Body of pancreas (tissue), 4 donors: Measurements from ENCODE around the gene CUEDC1. TPM values are rescaled to one million over a fixed set of nuclear protein-coding genes. Genes with fewer than 3 reads are reported as not detected.
A peak's percentile ranks its signal among the peaks of the same experiment; 100 is the strongest.

ENCODE experiments used
- ATAC-seq: fragments of 150-250 bp; one replicate; pipeline ENCODE4 v1.9.1; 2016
- DNase-seq, 4 donors: peaks; one replicate each; pipeline ENCODE4 v3.0.0-alpha.2; 2019
- H3K27ac ChIP-seq, 4 donors: fragments of 200-600 bp; sonication (generic); 1 replicate in 3 of 4; 2 replicates in 1 of 4; pipeline versions ENCODE4 v1.5.1 to v1.6.1; 2016 to 2019; ENCODE audit warnings: mild to moderate bottlenecking in 1 of 4, mixed read lengths in 1 of 4, moderate library complexity in 1 of 4
- H3K27me3 ChIP-seq, 2 donors: fragments of 200-600 bp; sonication (generic); one replicate each; pipeline ENCODE4 v1.6.0; 2016; ENCODE audit warnings: mild to moderate bottlenecking in 1 of 2
- H3K36me3 ChIP-seq, 2 donors: fragments of 200-600 bp; sonication (generic); replicated peaks in 1 of 2; 2 replicates each; pipeline ENCODE4 v1.5.1; 2016; ENCODE audit warnings: low read depth in 2 of 2; ENCODE audit not compliant: insufficient read depth in 1 of 2
- H3K4me1 ChIP-seq: fragments of 200-600 bp; sonication (generic); one replicate; pipeline ENCODE4 v1.6.0; 2016
- H3K4me3 ChIP-seq, 2 donors: fragments of 200-600 bp; sonication (generic); 1 replicate in 1 of 2; 2 replicates in 1 of 2; pipeline ENCODE4 v1.5.1; 2016 to 2019
- H3K9me3 ChIP-seq, 3 donors: fragments of 200-600 bp; sonication (generic); 1 replicate in 2 of 3; 2 replicates in 1 of 3; pipeline ENCODE4 v1.5.1; 2016
- CTCF ChIP-seq, 7 experiments: fragments of 450-650 bp in 4 of 7; fragments of 200-600 bp in 3 of 7; sonication (generic) in 3 of 7; IDR thresholded peaks; one replicate each; pipeline ENCODE4 v1.5.1; 2016 to 2019; ENCODE audit warnings: antibody characterized with exemption in 7 of 7
- POLR2A ChIP-seq, 3 donors: fragments of 450-650 bp; IDR thresholded peaks; one replicate each; pipeline ENCODE4 v1.6.1; 2016; ENCODE audit warnings: antibody characterized with exemption in 3 of 3, mild to moderate bottlenecking in 2 of 3
- WGBS, 2 donors: methylation state at CpG; one replicate each; pipeline ENCODE4 v1.1.5; 2017; 5-methylcytosine and 5-hydroxymethylcytosine counted together
- intact Hi-C: fragments of 100-400 bp; cut with DNase I; formaldehyde crosslinking; loops from one replicate; pipeline ENCODE4 v1.15.1; 2023
- total RNA-seq, 2 donors: library from RNA; depleted of rRNA; stranded (reverse); fragments of >200 nt; gene quantifications; one replicate each; pipeline ENCODE4 v1.1.0, GENCODE V29; 2016

CUEDC1 gene
- total RNA-seq, 2 donors from 2014 or later: 35.8 to 48.1 TPM

GRCh38 chr17:57910462-57911420, 44.5 kb downstream of the CUEDC1 start:
- no peak for ATAC-seq
- Histone ChIP-seq H3K4me3 (no peak overlapping the region), H3K27me3 (no peaks in the 10 kb centered on the region), H3K4me1 (peaks cover 47% of the 10 kb centered on the region), H3K27ac (peak overlapping the region in 3 of 4 donors; percentile 79 to 92 (median 84)), H3K9me3 (no peaks in the 10 kb centered on the region), H3K36me3 (no peaks in the 10 kb centered on the region)
- TF ChIP-seq POLR2A (IDR thresholded peaks at IDR 0.05): no peak
- no peak for TF ChIP-seq CTCF (IDR thresholded peaks at IDR 0.05)
- 83 to 86% methylated on average over 11 of the region's 11 CpGs for WGBS, 2 donors
- intact Hi-C loops: no loop called here
- DNase-seq: no peak

GRCh38 chr17:57909551-57909950, 45.7 kb downstream of the CUEDC1 start:
- ATAC-seq: no peak
- intact Hi-C loops: no loop called here

GRCh38 chr17:57908278-57908677, 46.9 kb downstream of the CUEDC1 start:
- Histone ChIP-seq H3K27me3 (no peaks in the 10 kb centered on the region), H3K27ac (no peak overlapping the region), H3K36me3 (no peaks in the 10 kb centered on the region), H3K4me3 (no peak overlapping the region), H3K4me1 (peaks cover 49% of the 10 kb centered on the region), H3K9me3 (no peaks in the 10 kb centered on the region)
- ATAC-seq (no peak), DNase-seq (no peak)
- 73 to 83% methylated on average over 6 of the region's 6 CpGs for WGBS, 2 donors
- intact Hi-C loops: no loop called here
- TF ChIP-seq POLR2A (IDR thresholded peaks at IDR 0.05): no peak
- TF ChIP-seq CTCF (IDR thresholded peaks at IDR 0.05): no peak

More at GRCh38 chr17:57909551-57909950, 45.7 kb downstream of the CUEDC1 start:
- Histone ChIP-seq H3K27me3 (no peaks in the 10 kb centered on the region), H3K36me3 (no peaks in the 10 kb centered on the region), H3K4me1 (peaks cover 48% of the 10 kb centered on the region), H3K9me3 (no peaks in the 10 kb centered on the region), H3K27ac (peak overlapping the region in 1 of 4 donors; percentile 92), H3K4me3 (no peak overlapping the region)
- DNase-seq: no peak
- WGBS, 2 donors: 84 to 89% methylated on average over 5 of the region's 5 CpGs
- TF ChIP-seq POLR2A (IDR thresholded peaks at IDR 0.05) (no peak), CTCF (IDR thresholded peaks at IDR 0.05) (no peak)

GRCh38 chr17:57906910-57907309, 48.3 kb downstream of the CUEDC1 start:
- H3K9me3 ChIP-seq: no peaks in the 10 kb centered on the region
- WGBS, 2 donors: 80 to 92% methylated on average over 7 of the region's 7 CpGs
- intact Hi-C loops: no loop called here
- H3K27me3 ChIP-seq: no peaks in the 10 kb centered on the region
- peaks cover 48% of the 10 kb centered on the region for H3K4me1 ChIP-seq
- no peak overlapping the region for H3K4me3 ChIP-seq
- no peak for DNase-seq
- TF ChIP-seq POLR2A (IDR thresholded peaks at IDR 0.05) (no peak), CTCF (IDR thresholded peaks at IDR 0.05) (no peak)
- ATAC-seq: no peak
- H3K27ac ChIP-seq: no peak overlapping the region
- no peaks in the 10 kb centered on the region for H3K36me3 ChIP-seq
